ENCODE measurements around the gene GDI1. TPM values are rescaled to one million over a fixed set of nuclear protein-coding genes. Genes with fewer than 3 reads are reported as not detected.

GDI1 gene
- total RNA-seq, 1 experiment from 2014 or later: 52.7 TPM

GRCh38 chrX:154458116-154458953 is 21.4 kb downstream of the GDI1 start, which contains the start of gene PLXNA3:
Gene PLXNA3, plus strand, starts transcription at chrX:154458281. Its CDS starts 1,903 bp downstream, at chrX:154460184.
- H3K9ac ChIP-seq (ENCODE audit: low read length): peak within 1 kb of the TSS; percentile 74

GRCh38 chrX:154458954-154459778 is 22.2 kb downstream of the GDI1 start:
- Histone ChIP-seq H2AFZ (ENCODE audit: low read length) (no peak overlapping the region), H3K9ac (ENCODE audit: low read length) (peak overlapping the region; percentile 74), H3K4me1 (ENCODE audit: low read length) (peaks cover 6% of the 10 kb centered on the region), H3K27me3 (ENCODE audit: low read length) (no peaks in the 10 kb centered on the region), H3K9me2 (replicated peaks; ENCODE audit: insufficient read depth, low read length) (no peaks in the 10 kb centered on the region), H3K36me3 (ENCODE audit: insufficient read depth, low read length) (no peaks in the 10 kb centered on the region), H3K4me2 (ENCODE audit: low read depth, low read length, poor library complexity, severe bottlenecking) (peak overlapping the region; percentile 80), H3K9me3 (ENCODE audit: low read length) (no peaks in the 10 kb centered on the region), H4K20me1 (ENCODE audit: insufficient read depth, low read depth, low read length) (no peaks in the 10 kb centered on the region), H3K4me3 (ENCODE audit: low read length) (peak overlapping the region; percentile 81), H3K79me2 (ENCODE audit: low read length) (peaks cover 6% of the 10 kb centered on the region; the same call in 1 of the 2 replicates), H3K27ac (ENCODE audit: low read length) (no peak overlapping the region)
- DNase-seq: no peak

More at GRCh38 chrX:154458116-154458953, 21.4 kb downstream of the GDI1 start, which contains the start of gene PLXNA3:
- peak; percentile 71 for DNase-seq
- Histone ChIP-seq H3K9me3 (ENCODE audit: low read length) (no peaks in the 10 kb centered on the region), H3K36me3 (ENCODE audit: insufficient read depth, low read length) (no peaks in the 10 kb centered on the region), H3K79me2 (ENCODE audit: low read length) (peaks cover 6% of the 10 kb centered on the region; the same call in 1 of the 2 replicates), H3K27ac (ENCODE audit: low read length) (no peak within 1 kb of the TSS), H3K4me1 (ENCODE audit: low read length) (peaks cover 6% of the 10 kb centered on the region), H3K4me3 (ENCODE audit: low read length) (peak within 1 kb of the TSS; percentile 81), H3K4me2 (ENCODE audit: low read depth, low read length, poor library complexity, severe bottlenecking) (peak within 1 kb of the TSS; percentile 80), H3K9me2 (replicated peaks; ENCODE audit: insufficient read depth, low read length) (no peaks in the 10 kb centered on the region), H3K27me3 (ENCODE audit: low read length) (no peaks in the 10 kb centered on the region), H4K20me1 (ENCODE audit: insufficient read depth, low read depth, low read length) (no peaks in the 10 kb centered on the region), H2AFZ (ENCODE audit: low read length) (no peak within 1 kb of the TSS)

DNA sequence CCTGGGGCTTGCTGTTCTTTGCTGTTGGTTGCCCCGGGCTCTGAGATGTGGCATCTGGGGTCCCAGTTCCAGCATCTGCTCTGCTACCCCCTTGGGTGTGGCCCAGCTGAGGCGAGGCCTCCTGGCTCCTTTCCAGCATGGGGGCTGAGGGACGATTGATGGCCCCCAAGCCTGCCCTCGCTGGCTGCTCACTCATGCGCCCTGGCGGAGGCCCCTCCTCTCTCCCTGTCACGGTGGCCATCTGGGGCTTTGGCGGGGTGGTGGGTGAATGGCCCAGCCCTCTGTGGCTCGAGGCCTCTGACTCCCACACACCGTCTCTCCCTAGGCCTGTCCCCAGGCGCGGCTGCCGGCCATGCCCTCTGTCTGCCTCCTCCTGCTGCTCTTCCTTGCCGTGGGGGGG is 22.9 kb downstream of the GDI1 start:
- Histone ChIP-seq H3K27ac (ENCODE audit: low read length) (no peak overlapping the region), H3K9ac (ENCODE audit: low read length) (peak overlapping the region; percentile 74)

DNA sequence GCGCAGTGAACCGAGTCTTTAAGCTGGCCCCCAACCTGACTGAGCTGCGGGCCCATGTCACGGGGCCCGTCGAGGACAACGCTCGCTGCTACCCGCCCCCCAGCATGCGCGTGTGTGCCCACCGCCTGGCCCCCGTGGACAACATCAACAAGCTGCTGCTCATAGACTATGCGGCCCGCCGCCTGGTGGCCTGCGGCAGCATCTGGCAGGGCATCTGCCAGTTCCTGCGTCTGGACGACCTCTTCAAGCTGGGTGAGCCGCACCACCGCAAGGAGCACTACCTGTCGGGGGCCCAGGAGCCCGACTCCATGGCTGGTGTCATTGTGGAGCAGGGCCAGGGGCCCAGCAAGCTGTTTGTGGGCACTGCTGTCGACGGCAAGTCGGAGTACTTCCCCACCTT is 23.4 kb downstream of the GDI1 start:
- no peaks in the 10 kb centered on the region for H3K27me3 ChIP-seq (ENCODE audit: low read length)
- no peak overlapping the region for H3K9ac ChIP-seq (ENCODE audit: low read length)
- no peak overlapping the region for H3K4me2 ChIP-seq (ENCODE audit: low read depth, low read length, poor library complexity, severe bottlenecking)
- DNase-seq: no peak
- H3K4me3 ChIP-seq (ENCODE audit: low read length): no peak overlapping the region
- H3K36me3 ChIP-seq (ENCODE audit: insufficient read depth, low read length): no peaks in the 10 kb centered on the region
- no peak overlapping the region for H3K27ac ChIP-seq (ENCODE audit: low read length)
- H2AFZ ChIP-seq (ENCODE audit: low read length): no peak overlapping the region
- H3K4me1 ChIP-seq (ENCODE audit: low read length): peaks cover 6% of the 10 kb centered on the region
- no peaks in the 10 kb centered on the region for H3K9me2 ChIP-seq (replicated peaks; ENCODE audit: insufficient read depth, low read length)
- no peaks in the 10 kb centered on the region for H4K20me1 ChIP-seq (ENCODE audit: insufficient read depth, low read depth, low read length)
- H3K79me2 ChIP-seq (ENCODE audit: low read length): peaks cover 6% of the 10 kb centered on the region; the same call in 1 of the 2 replicates
- no peaks in the 10 kb centered on the region for H3K9me3 ChIP-seq (ENCODE audit: low read length)

More for the DNA sequence above, 22.9 kb downstream of the GDI1 start:
- Histone ChIP-seq H4K20me1 (ENCODE audit: insufficient read depth, low read depth, low read length) (no peaks in the 10 kb centered on the region), H3K4me3 (ENCODE audit: low read length) (peak overlapping the region; percentile 81; the same call in 1 of the 2 replicates), H3K9me3 (ENCODE audit: low read length) (no peaks in the 10 kb centered on the region), H3K36me3 (ENCODE audit: insufficient read depth, low read length) (no peaks in the 10 kb centered on the region), H2AFZ (ENCODE audit: low read length) (no peak overlapping the region), H3K79me2 (ENCODE audit: low read length) (peaks cover 6% of the 10 kb centered on the region; the same call in 1 of the 2 replicates), H3K4me2 (ENCODE audit: low read depth, low read length, poor library complexity, severe bottlenecking) (peak overlapping the region; percentile 80), H3K4me1 (ENCODE audit: low read length) (peaks cover 6% of the 10 kb centered on the region), H3K27me3 (ENCODE audit: low read length) (no peaks in the 10 kb centered on the region), H3K9me2 (replicated peaks; ENCODE audit: insufficient read depth, low read length) (no peaks in the 10 kb centered on the region)
- no peak for DNase-seq

DNA sequence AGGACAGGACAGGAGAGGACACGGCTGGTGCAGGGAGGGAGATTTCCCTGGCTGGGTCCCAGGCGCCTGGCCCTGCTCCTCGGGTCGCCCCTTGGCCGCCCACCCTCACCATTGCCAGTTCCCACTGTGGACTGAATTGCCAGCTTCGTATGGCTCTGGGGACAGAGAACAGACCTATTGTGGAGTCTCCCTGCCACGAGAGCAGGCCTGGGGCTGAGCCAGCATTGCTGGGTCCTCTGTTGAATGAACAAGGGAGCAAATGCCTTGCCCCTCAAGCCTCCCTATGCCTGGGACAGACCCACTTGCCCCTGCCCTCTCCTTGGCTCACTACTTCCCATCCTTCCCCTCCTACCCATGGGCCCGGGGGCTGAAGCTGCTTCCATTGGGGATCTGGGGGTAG is 25.4 kb downstream of the GDI1 start:
- H3K9me3 ChIP-seq (ENCODE audit: low read length): no peaks in the 10 kb centered on the region
- H3K27ac ChIP-seq (ENCODE audit: low read length): no peak overlapping the region
- peaks cover 6% of the 10 kb centered on the region for H3K4me1 ChIP-seq (ENCODE audit: low read length)
- no peak overlapping the region for H2AFZ ChIP-seq (ENCODE audit: low read length)
- no peak overlapping the region for H3K4me2 ChIP-seq (ENCODE audit: low read depth, low read length, poor library complexity, severe bottlenecking)
- peaks cover 6% of the 10 kb centered on the region; the same call in 1 of the 2 replicates for H3K79me2 ChIP-seq (ENCODE audit: low read length)
- no peaks in the 10 kb centered on the region for H3K36me3 ChIP-seq (ENCODE audit: insufficient read depth, low read length)
- H3K27me3 ChIP-seq (ENCODE audit: low read length): no peaks in the 10 kb centered on the region
- no peak for DNase-seq
- H4K20me1 ChIP-seq (ENCODE audit: insufficient read depth, low read depth, low read length): no peaks in the 10 kb centered on the region
- no peak overlapping the region for H3K9ac ChIP-seq (ENCODE audit: low read length)
- H3K4me3 ChIP-seq (ENCODE audit: low read length): no peak overlapping the region
- H3K9me2 ChIP-seq (replicated peaks; ENCODE audit: insufficient read depth, low read length): no peaks in the 10 kb centered on the region

- DNase-seq: no peak
- Histone ChIP-seq H3K9ac (ENCODE audit: low read length) (no peak overlapping the region), H3K27ac (ENCODE audit: low read length) (no peak overlapping the region), H3K79me2 (ENCODE audit: low read length) (peaks cover 4% of the 10 kb centered on the region; the same call in 1 of the 2 replicates), H3K27me3 (ENCODE audit: low read length) (no peaks in the 10 kb centered on the region), H2AFZ (ENCODE audit: low read length) (no peak overlapping the region), H3K36me3 (ENCODE audit: insufficient read depth, low read length) (no peaks in the 10 kb centered on the region), H4K20me1 (ENCODE audit: insufficient read depth, low read depth, low read length) (no peaks in the 10 kb centered on the region), H3K9me2 (replicated peaks; ENCODE audit: insufficient read depth, low read length) (no peaks in the 10 kb centered on the region), H3K4me3 (ENCODE audit: low read length) (no peak overlapping the region), H3K9me3 (ENCODE audit: low read length) (no peaks in the 10 kb centered on the region), H3K4me1 (ENCODE audit: low read length) (peaks cover 6% of the 10 kb centered on the region), H3K4me2 (ENCODE audit: low read depth, low read length, poor library complexity, severe bottlenecking) (no peak overlapping the region)
These were observed 26.8 kb downstream of the GDI1 start for GRCh38 chrX:154463611-154464220.

DNA sequence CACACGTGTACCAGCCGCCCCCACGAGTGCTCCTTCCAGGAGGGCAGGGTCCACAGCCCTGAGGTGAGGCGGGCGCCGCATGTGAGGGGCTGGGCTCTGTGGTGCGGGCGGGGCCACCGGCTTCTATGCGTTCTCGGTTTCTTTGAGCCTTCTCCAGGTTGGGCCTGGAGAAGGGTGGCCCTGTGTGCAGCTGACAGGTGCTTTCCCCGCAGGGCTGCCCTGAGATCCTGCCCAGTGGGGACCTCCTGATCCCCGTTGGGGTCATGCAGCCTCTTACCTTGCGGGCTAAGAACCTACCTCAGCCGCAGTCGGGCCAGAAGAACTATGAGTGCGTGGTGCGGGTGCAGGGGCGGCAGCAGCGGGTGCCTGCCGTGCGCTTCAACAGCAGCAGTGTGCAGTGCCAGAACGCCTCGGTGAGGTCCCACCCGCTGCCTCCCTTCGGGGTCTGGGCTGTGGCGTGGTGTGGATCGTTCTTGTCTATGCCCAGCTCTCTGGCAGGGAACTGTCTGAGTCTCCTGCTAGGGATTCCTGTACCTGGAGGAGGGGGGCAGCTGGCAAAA is 27.9 kb downstream of the GDI1 start:
- no peaks in the 10 kb centered on the region for H3K9me3 ChIP-seq (ENCODE audit: low read length)
- H4K20me1 ChIP-seq (ENCODE audit: insufficient read depth, low read depth, low read length): no peaks in the 10 kb centered on the region
- H3K36me3 ChIP-seq (ENCODE audit: insufficient read depth, low read length): no peaks in the 10 kb centered on the region
- H3K27me3 ChIP-seq (ENCODE audit: low read length): no peaks in the 10 kb centered on the region
- no peak overlapping the region for H3K4me2 ChIP-seq (ENCODE audit: low read depth, low read length, poor library complexity, severe bottlenecking)
- no peak overlapping the region for H2AFZ ChIP-seq (ENCODE audit: low read length)
- no peak for DNase-seq
- no peak overlapping the region for H3K4me3 ChIP-seq (ENCODE audit: low read length)
- no peak overlapping the region for H3K9ac ChIP-seq (ENCODE audit: low read length)
- H3K79me2 ChIP-seq (ENCODE audit: low read length): no peaks in the 10 kb centered on the region
- no peaks in the 10 kb centered on the region for H3K4me1 ChIP-seq (ENCODE audit: low read length)
- H3K9me2 ChIP-seq (replicated peaks; ENCODE audit: insufficient read depth, low read length): no peaks in the 10 kb centered on the region
- no peak overlapping the region for H3K27ac ChIP-seq (ENCODE audit: low read length)

Measured in Karpas-422 (cell line).